Measurements from ENCODE around the gene RNF213.
"Not testable (repeated sequence)": the region's sequence is repeated elsewhere in the genome, so short reads cannot be mapped to it uniquely, and the experiment has no call there.

Gene RNF213

GRCh38 chr17:80253631-80254395 lies 6.8 kb upstream of the RNF213 start:
- ATAC-seq, result no peak

- ATAC-seq, result peak; percentile 69 to 76
These were observed 6.0 kb upstream of the RNF213 start for GRCh38 chr17:80254396-80255251.

- ATAC-seq, result no peak
These were observed 4.7 kb upstream of the RNF213 start for GRCh38 chr17:80256034-80256350.

- no peak for ATAC-seq
These were observed 2.9 kb upstream of the RNF213 start for GRCh38 chr17:80257716-80258213.

GRCh38 chr17:80258296-80258695 lies 2.4 kb upstream of the RNF213 start:
- ATAC-seq, result not testable (repeated sequence)

- ATAC-seq, result no peak
These were observed 1.1 kb upstream of the RNF213 start for GRCh38 chr17:80259457-80260068.

- peak; percentile 27 to 36 for ATAC-seq
These were observed 550 bp upstream of the RNF213 start for GRCh38 chr17:80260069-80260535.

- ATAC-seq, result no peak
These were observed 675 bp downstream of the RNF213 start for GRCh38 chr17:80261159-80261894.

- no peak for ATAC-seq
These were observed 1.2 kb downstream of the RNF213 start for GRCh38 chr17:80261895-80262279.

- ATAC-seq, result no peak
These were observed 1.6 kb downstream of the RNF213 start for GRCh38 chr17:80262291-80262690.

GRCh38 chr17:80262775-80263244 lies 2.2 kb downstream of the RNF213 start:
- no peak for ATAC-seq

- ATAC-seq, result peak; percentile 40 to 42
These were observed 2.9 kb downstream of the RNF213 start for GRCh38 chr17:80263253-80264204.

- no peak for ATAC-seq
These were observed 3.8 kb downstream of the RNF213 start for GRCh38 chr17:80264205-80265075.

- peak; percentile 46 to 55 for ATAC-seq
These were observed 4.8 kb downstream of the RNF213 start for GRCh38 chr17:80265205-80266068.

GRCh38 chr17:80267391-80267790 lies 6.7 kb downstream of the RNF213 start:
- no peak for ATAC-seq

GRCh38 chr17:80268427-80268826 lies 7.8 kb downstream of the RNF213 start:
- ATAC-seq, result no peak

GRCh38 chr17:80269405-80269807 lies 8.8 kb downstream of the RNF213 start:
- ATAC-seq, result no peak

GRCh38 chr17:80270104-80270503 lies 9.5 kb downstream of the RNF213 start:
- no peak for ATAC-seq

GRCh38 chr17:80270836-80271235 lies 10.2 kb downstream of the RNF213 start:
- peak; percentile 79 to 80 for ATAC-seq

Data from activated CD4-positive, CD25-positive, alpha-beta regulatory T cell treated with anti-CD3 and anti-CD28 coated beads, Interleukin-2, amount 50 U/mL, for 24 hours (primary cell).